ENCODE results near the gene CHD6.

GRCh38 chr20:41551011-41551705, 67.0 kb downstream of the CHD6 start:
- TF ChIP-seq POLR2AphosphoS5 (IDR thresholded peaks at IDR 0.05; ENCODE audit: low read depth, low read length) (no peak), CTCF (IDR thresholded peaks at IDR 0.05 in 2 of 3, conservative IDR thresholded peaks at IDR 0.05 in 1 of 3; ENCODE audit: borderline replicate concordance in 1 of 3, insufficient read depth in 1 of 3, low read depth in 2 of 3, low read length in 2 of 3) (no peak), TCF7L2 (IDR thresholded peaks at IDR 0.05; ENCODE audit: borderline replicate concordance, extremely low read depth, insufficient read depth, insufficient read length) (no peak), REST (IDR thresholded peaks at IDR 0.05; ENCODE audit: low read depth) (no peak), SP1 (IDR thresholded peaks at IDR 0.05; ENCODE audit: low read depth) (no peak), ZBTB33 (IDR thresholded peaks at IDR 0.05; ENCODE audit: extremely low read depth, insufficient replicate concordance, low read length) (no peak)

Data from HCT116 (cell line).